Stimulated activated CD4-positive, alpha-beta T cell treated with anti-CD3 and anti-CD28 coated beads, Interleukin-12 subunit alpha, Interleukin-12 subunit beta, amount 100 ng/mL, for 4 hours (primary cell): ENCODE results near the gene RASIP1.

Experiments used
- DNase-seq: peaks from one replicate; pipeline ENCODE4 v3.0.0-alpha.2; 2020

RASIP1 gene

GRCh38 chr19:48672994-48673393, 67.4 kb downstream of the RASIP1 start, which contains the start of gene NTN5:
TSS of gene NTN5 (minus strand) at chr19:48673017. CDS start at chr19:48670986, 2,031 bp downstream.
- no peak for DNase-seq

GRCh38 chr19:48671446-48671995, 68.9 kb downstream of the RASIP1 start:
- no peak for DNase-seq

GRCh38 chr19:48670699-48671445, 69.5 kb downstream of the RASIP1 start:
- no peak for DNase-seq
